Stimulated activated CD4-positive, alpha-beta T cell treated with anti-CD3 and anti-CD28 coated beads, Interleukin-1b, Interleukin-23, amount 100 ng/mL, for 48 hours (primary cell): ENCODE data around the gene PGGT1B.
A peak's percentile ranks its signal among the peaks of the same experiment; 100 is the strongest.
"Not testable (repeated sequence)": the region's sequence is repeated elsewhere in the genome, so short reads cannot be mapped to it uniquely, and the experiment has no call there.

Source experiments
- DNase-seq: peaks from one replicate; pipeline ENCODE4 v3.0.0-alpha.2; 2020

Gene PGGT1B

GRCh38 chr5:115249379-115249778 lies 13.3 kb downstream of the PGGT1B start:
- DNase-seq: not testable (repeated sequence)

GRCh38 chr5:115246361-115246991 lies 16.2 kb downstream of the PGGT1B start:
- DNase-seq: no peak

GRCh38 chr5:115243412-115243811 lies 19.3 kb downstream of the PGGT1B start:
- DNase-seq: no peak

- DNase-seq: no peak
Observed at GRCh38 chr5:115241881-115242642, 20.6 kb downstream of the PGGT1B start.

GRCh38 chr5:115237066-115237465 lies 25.6 kb downstream of the PGGT1B start:
- DNase-seq: no peak

- no peak for DNase-seq
Observed at GRCh38 chr5:115236599-115236998, 26.1 kb downstream of the PGGT1B start.

- no peak for DNase-seq
Observed at GRCh38 chr5:115231598-115231997, 31.1 kb downstream of the PGGT1B start.

- no peak for DNase-seq
Observed at GRCh38 chr5:115229606-115230005, 33.1 kb downstream of the PGGT1B start.

- no peak for DNase-seq
Observed at GRCh38 chr5:115227281-115227680, 35.4 kb downstream of the PGGT1B start.

GRCh38 chr5:115214541-115214940 lies 48.1 kb downstream of the PGGT1B start:
- no peak for DNase-seq

- DNase-seq: peak; percentile 59
Observed at GRCh38 chr5:115209279-115209678, 53.4 kb downstream of the PGGT1B start.

- DNase-seq: no peak
Observed at GRCh38 chr5:115202952-115203351, 59.7 kb downstream of the PGGT1B start.

GRCh38 chr5:115196161-115196560 lies 66.5 kb downstream of the PGGT1B start:
- no peak for DNase-seq

GRCh38 chr5:115194676-115195075 lies 68.0 kb downstream of the PGGT1B start:
- DNase-seq: no peak

- no peak for DNase-seq
Observed at GRCh38 chr5:115193295-115193694, 69.4 kb downstream of the PGGT1B start.

- no peak for DNase-seq
Observed at GRCh38 chr5:115192098-115192497, 70.6 kb downstream of the PGGT1B start.

- DNase-seq: no peak
Observed at GRCh38 chr5:115191474-115192031, 71.1 kb downstream of the PGGT1B start.

- DNase-seq: no peak
Observed at GRCh38 chr5:115190388-115190787, 72.3 kb downstream of the PGGT1B start.

- no peak for DNase-seq
Observed at GRCh38 chr5:115189866-115190265, 72.8 kb downstream of the PGGT1B start.

GRCh38 chr5:115186794-115187193 lies 75.9 kb downstream of the PGGT1B start:
- DNase-seq: no peak

- DNase-seq: no peak
Observed at GRCh38 chr5:115184770-115185169, 77.9 kb downstream of the PGGT1B start.

GRCh38 chr5:115181757-115182156 lies 80.9 kb downstream of the PGGT1B start:
- DNase-seq: no peak

GRCh38 chr5:115180165-115180709 lies 82.4 kb downstream of the PGGT1B start:
- DNase-seq: peak; percentile 7
